ENCODE results near the gene ZNF778.

DNA sequence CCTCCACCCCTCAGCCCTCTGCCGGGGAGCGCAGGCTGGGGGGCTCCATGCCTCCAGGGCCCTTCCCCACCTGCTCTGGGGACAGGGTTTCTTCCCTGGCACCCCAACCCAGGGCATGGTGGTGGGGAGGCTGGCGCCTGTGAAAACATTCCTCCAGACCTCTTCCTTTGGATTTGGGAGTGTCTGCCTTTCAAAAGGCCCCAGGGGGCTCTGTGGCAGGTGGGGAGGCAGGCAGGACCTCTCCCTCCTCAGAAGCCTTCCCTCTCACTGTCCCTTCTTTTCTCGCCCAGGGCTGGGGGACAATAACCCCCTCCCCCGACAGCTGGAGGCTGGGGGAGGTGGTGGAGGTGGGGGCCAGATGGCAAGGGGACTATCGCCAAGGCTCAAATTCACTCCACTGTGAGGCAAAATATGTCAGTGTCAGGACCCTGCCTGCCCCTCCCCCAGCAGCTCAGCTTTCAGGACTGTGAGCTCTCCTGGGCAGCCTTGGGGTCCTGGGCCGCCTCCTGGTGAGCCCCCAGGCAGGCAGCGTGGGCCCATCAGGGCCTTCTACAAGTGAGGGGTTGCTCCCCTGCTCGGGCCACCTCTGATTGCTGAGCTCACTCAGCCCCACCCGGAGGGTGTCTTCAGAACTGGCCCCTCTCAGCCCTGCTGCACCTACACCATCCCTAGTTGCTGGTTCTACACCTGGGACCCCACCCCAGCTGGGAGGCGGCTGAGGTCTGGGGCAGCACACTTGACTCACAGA is 44.2 kb upstream of the ZNF778 start:
- TF ChIP-seq, protein P1, sequence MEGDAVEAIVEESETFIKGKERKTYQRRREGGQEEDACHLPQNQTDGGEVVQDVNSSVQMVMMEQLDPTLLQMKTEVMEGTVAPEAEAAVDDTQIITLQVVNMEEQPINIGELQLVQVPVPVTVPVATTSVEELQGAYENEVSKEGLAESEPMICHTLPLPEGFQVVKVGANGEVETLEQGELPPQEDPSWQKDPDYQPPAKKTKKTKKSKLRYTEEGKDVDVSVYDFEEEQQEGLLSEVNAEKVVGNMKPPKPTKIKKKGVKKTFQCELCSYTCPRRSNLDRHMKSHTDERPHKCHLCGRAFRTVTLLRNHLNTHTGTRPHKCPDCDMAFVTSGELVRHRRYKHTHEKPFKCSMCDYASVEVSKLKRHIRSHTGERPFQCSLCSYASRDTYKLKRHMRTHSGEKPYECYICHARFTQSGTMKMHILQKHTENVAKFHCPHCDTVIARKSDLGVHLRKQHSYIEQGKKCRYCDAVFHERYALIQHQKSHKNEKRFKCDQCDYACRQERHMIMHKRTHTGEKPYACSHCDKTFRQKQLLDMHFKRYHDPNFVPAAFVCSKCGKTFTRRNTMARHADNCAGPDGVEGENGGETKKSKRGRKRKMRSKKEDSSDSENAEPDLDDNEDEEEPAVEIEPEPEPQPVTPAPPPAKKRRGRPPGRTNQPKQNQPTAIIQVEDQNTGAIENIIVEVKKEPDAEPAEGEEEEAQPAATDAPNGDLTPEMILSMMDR (IDR thresholded peaks at IDR 0.05) = no peak
- no peak for TF ChIP-seq EZH2 (IDR thresholded peaks at IDR 0.05)

Data from neural progenitor cell (in vitro differentiated cells).